AG10803 (cell line): ENCODE measurements around the gene ULK3.

Experiments used
- DNase-seq: peaks from one replicate; pipeline ENCODE4 v3.0.0; 2010; ENCODE audit warnings: low read depth
- H3K4me3 ChIP-seq: 2 replicates; pipeline ENCODE4 v1.5.1; 2011; ENCODE audit warnings: mild to moderate bottlenecking, low read length, control low read depth
- CTCF ChIP-seq: conservative IDR thresholded peaks from 2 replicates; pipeline ENCODE4 v1.5.1; 2011; ENCODE audit warnings: mild to moderate bottlenecking, low read length, control low read depth, inconsistent platforms

ULK3 gene

GRCh38 chr15:74800559-74801094 lies 42.3 kb downstream of the ULK3 start:
- no peak overlapping the region for H3K4me3 ChIP-seq
- no peak for DNase-seq
- TF ChIP-seq CTCF: no peak

GRCh38 chr15:74799856-74800558 lies 42.9 kb downstream of the ULK3 start:
- DNase-seq: peak; percentile 47
- TF ChIP-seq CTCF: peak; percentile 94
- H3K4me3 ChIP-seq: no peak overlapping the region

- TF ChIP-seq CTCF: no peak
- H3K4me3 ChIP-seq: no peak overlapping the region
- DNase-seq: no peak
Observed at GRCh38 chr15:74799255-74799855, 43.6 kb downstream of the ULK3 start.

GRCh38 chr15:74798388-74799254 lies 44.3 kb downstream of the ULK3 start:
- DNase-seq: no peak
- no peak overlapping the region for H3K4me3 ChIP-seq
- no peak for TF ChIP-seq CTCF

- no peak for TF ChIP-seq CTCF
- H3K4me3 ChIP-seq: no peak overlapping the region
- no peak for DNase-seq
Observed at GRCh38 chr15:74795966-74796625, 46.9 kb downstream of the ULK3 start.

GRCh38 chr15:74794970-74795349 lies 48.0 kb downstream of the ULK3 start:
- no peak for DNase-seq
- no peak overlapping the region for H3K4me3 ChIP-seq
- no peak for TF ChIP-seq CTCF
